HG03280 (cell line): ENCODE results near the gene SAP25.
A peak's percentile ranks its signal among the peaks of the same experiment; 100 is the strongest.
"Not testable (repeated sequence)": the region's sequence is repeated elsewhere in the genome, so short reads cannot be mapped to it uniquely, and the experiment has no call there.

Experiments
- ATAC-seq: cut with Tn5 transposase; IDR thresholded peaks from one replicate; pipeline ENCODE4 v1.9.1; 2021; ENCODE audit warnings: mild to moderate bottlenecking, moderate library complexity; ENCODE audit not compliant: unreplicated experiment

Gene SAP25

DNA sequence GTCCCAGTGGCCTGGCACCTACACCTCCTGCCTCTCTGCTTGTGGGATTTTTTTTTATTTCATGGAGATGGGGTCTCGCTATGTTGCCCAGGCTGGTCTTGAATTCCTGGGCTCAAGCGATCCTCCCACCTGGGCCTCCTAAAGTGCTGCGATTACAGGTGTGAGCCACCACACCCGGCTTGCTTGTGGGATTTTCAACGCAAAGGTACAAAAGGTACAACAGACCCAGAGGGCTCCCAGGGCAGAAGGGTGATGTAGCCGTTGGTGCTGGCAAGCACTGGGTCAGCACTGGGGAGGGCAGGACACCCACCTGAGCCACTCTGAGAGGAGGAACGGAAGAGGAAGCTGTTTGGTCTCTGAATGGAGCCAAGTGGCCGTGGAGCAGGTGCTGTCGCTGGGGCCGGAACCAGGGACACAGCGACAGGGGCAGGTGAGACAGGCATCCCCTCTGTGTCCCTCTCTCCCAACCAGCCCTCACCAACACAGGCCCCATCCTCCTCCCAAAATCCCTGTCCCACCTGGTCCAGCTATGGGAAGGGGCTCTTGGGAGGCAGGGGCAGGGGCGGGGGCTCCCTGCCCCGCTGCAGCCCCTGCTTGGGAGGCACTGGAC lies 2.8 kb upstream of the SAP25 start:
- no peak for ATAC-seq

DNA sequence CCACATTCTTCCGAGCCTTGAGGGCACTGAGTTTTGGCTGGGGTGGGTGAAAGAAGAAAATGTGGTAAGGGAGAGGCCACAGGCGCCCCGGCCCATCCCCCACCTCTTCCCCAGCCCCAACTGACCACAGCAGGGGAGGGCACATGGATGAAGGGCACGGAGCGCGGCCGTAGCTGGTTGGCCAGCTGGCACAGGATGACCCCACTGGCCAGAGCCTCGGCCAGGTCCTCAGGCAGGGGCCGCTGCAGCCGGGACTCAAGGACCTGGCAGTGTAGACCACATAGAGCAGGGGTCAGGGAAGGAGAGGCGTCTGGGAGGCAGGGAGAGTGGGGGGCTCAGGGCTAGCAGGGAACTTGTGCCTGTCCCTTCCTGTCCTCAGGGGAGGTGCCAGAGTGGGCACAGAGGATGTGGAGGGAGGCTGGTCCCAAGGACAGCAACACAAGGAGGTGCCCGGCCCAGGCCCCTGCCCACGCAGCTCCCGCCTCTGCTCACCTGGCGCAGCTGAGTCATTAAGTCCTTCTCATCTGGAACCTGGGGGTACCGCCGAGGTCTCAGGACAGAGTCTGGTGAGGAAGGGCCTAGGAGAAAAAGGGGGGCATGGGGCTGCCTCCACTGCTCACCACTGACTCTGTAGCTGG lies 2.2 kb upstream of the SAP25 start:
- no peak for ATAC-seq

- no peak for ATAC-seq
These were observed 1.5 kb upstream of the SAP25 start for GRCh38 chr7:100575206-100575631.

GRCh38 chr7:100574362-100575205 lies 884 bp upstream of the SAP25 start:
- no peak for ATAC-seq

GRCh38 chr7:100572949-100573675 lies 588 bp downstream of the SAP25 start:
- ATAC-seq = no peak

GRCh38 chr7:100572281-100572948 lies 1.3 kb downstream of the SAP25 start:
- no peak for ATAC-seq

- ATAC-seq = no peak
These were observed 1.9 kb downstream of the SAP25 start for GRCh38 chr7:100571829-100572116.

DNA sequence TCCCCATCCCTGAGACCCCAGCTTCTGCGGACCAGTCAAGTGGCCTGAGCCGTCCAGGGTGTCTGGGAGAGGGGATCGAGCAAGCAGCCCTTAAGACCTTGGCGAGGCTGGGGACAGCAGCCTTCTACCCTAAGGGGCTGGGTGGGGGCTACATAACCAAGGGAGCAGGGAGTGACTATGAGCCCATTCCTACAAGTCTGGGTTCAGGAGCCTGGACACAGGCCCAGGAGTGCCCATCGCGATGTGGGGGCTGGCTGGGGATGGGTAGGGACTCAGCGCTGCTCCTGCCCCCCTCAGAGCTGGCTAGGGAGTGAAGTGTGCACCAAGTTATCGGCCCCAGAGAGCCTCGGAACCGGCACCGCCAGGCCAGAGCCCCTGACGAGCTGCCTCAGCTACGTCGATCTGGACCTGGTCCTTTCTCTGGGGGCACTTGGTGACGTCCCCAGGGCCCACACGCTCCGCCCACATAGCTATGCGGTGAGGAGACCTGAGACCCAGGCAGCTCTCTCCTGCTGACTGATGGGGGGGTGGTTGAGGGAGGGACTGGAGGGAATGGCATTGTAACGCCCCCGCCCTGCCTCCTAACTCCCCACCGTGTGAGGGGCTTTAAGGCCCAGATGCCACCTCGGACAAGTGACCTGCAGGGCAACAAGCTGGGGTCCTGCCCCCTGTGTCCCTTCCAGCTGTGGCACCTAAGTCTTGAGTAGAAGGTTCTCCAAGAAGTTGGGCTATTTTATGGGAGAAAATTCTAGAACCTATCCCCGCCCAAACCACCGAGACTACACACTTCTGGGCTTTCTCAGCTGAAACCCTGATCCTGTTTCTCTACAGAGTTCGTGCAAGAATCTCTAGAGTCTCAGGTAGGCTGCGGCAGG lies 2.5 kb downstream of the SAP25 start:
- no peak for ATAC-seq

DNA sequence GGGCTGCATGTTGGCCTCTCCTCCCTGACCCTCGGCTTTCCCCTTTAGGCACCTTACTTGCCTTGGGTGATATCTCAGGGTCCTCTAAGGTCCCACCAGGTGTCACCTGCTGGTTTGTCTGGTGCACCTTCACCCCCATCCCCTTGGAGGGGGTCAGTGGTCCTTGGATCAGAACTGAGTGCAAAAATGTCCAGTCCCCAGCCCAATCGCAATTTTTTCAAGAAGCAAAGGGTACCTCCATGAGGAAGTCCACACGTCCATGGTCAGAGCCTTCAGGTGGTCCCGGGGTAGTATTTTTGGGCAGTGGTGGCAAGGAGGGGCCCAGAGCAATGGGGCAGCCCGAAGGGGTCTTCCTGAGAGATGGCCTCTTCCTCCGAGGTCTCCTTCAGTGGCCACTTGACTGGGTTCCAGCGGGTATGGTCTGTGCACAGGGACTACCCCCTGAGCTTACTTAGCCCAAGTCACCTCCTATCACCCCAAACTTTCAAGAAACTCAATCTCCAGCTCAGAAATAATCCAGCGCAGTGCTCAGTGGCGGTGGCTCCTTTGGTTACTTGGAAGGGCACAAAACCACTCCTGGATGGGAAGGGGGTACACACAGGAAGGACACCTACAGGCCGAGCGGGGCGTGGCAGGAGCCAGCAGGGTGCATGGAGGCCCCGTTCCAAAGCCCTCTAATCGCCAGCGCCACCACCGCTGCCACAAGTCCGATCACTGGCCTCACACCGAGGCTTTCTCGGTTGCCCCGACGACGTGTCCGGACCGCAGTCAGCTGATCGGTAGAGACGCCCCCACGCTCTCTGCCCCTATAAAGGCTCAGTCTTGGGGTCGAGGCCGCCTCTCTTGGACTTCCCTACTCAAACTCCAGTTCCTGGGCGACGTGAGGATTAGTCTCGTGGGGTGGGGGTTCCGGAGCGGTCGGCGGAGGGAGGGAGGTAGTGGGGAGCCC lies 4.5 kb downstream of the SAP25 start:
- peak; percentile 46 for ATAC-seq

DNA sequence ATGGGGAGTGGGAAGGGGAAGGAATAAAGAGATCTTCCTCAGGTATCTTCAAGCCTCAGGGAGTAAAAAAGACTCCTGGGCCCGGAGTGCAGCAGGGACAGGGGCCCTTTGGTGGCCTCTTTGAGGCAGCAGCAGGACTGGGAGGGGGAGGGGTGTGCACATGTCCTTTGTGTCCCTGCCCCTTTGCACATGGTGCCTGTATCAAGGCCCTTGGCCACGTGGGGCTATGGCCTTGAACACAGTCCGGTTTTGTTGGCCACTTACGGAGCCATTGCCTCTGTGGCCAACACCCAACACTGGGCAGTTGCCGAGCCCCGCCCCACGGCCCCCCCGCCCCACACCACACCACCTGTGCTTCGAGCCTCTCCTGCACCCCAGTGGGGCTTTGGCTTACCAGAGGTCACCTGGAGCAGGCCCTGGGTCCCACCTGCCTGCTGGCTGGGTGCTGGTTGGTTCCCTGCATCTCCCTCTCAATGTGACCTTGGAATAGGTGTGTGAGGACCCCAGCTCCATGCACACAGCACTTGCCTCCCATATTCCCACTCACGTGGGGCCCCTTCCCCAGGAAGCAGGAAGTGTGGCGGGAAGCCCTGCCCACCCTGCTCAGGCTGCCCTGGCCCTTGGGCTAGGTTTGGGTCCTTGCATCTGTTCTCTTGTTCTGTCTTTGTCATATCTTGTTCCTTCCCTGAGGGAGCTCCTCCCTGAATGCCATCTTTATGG lies 5.4 kb downstream of the SAP25 start:
- no peak for ATAC-seq

DNA sequence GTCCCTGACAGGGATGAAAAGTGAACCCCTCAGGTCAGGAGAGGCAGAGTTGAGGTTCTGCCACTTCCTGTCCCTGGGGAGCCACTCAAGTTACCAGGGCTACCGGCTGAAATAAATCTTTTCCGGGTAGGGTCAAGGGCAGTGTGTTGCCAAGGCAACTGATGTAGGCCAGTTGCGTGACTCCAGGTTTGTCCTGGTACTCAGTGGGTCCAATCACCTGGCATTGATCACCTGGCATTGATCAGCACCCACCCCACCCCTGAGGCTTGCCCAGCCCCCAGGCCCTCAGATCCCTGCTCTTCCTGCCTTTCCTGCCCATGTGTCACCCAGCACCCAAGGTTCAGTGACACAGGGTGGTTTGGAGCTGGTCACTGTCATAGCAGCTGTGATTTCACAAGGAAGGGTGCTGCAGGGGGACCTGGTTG lies 5.9 kb downstream of the SAP25 start:
- ATAC-seq = no peak

DNA sequence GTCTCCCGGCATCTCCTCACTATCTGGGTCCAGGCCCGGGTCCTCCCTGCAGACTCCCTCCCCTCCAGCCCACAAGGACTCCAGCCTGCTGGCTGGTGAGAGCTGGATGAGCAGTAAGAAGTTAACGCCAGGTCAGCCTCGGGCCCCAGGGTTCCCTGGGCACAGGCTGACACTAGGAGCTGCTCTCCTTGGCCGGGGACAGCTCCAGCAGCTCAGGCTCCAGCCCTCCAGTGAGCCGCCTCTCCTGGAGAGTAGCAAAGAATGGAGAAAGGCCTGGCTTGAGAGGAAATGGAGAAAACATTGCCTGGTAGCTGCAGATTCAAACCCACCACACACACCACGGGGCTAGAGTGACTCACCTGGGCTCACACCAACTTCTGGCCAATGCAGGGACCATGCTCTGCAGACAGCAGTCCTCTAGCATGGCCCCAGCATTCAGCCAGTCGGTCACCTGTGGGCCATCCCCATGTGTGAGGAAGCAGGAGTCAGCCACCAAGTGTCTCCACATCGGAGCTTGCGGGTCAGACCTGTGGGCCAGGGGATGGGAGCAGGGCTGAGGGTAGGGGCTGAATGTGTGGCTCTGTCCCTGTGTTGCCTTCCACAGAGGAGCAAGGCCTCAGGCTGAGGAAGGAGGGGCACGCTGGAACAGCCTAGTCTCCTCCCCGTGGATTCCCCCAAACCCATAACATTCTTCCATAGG lies 6.5 kb downstream of the SAP25 start:
- ATAC-seq = no peak

GRCh38 chr7:100566018-100566531 lies 7.6 kb downstream of the SAP25 start:
- no peak for ATAC-seq

- no peak for ATAC-seq
These were observed 8.5 kb downstream of the SAP25 start for GRCh38 chr7:100565133-100565571.

DNA sequence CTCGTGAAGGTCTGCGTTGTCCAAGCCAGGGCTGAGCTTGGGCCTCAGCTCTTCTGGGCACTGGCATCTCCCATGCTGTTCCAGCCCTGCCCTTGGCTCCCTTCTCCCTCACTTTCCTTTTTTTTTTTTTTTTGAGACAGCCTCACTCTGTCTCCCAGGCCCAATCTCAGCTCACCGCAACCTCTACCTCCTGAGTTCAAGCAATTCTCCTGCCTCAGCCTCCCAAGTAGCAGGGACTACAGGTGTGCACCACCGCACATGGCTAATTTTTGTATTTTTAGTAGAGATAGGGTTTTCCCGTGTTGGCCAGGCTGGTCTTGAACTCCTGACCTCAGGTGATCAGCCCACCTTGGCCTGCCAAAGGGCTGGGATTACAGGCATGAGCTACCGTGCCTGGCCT lies 9.3 kb downstream of the SAP25 start:
- ATAC-seq = not testable (repeated sequence)

DNA sequence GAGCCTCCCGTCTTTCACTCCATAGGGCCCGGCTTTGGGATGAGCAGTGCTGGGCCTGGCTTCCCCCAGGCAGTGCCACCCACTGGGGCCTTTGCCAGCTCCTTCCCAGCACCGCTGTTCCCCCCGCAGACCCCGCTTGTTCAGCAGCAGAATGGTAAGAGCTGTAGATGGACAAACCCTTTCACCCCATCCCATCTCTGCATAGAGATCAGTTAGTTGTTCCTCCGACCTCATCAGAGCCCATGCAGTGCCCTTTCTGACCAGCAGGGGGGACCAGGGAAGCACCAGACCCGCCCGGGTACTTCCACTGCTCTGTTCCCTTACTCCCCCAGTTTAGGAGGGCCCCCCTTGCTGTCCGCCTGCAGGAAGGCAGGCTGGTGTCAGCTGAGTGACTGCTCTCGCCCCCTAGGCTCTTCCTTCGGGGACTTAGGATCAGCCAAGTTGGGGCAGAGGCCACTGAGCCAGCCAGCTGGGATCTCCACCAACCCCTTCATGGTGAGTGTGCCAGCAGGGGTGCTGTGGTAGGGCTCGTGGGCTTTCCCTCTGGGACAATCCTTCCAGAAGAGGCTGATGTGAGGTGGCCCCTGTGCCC lies 9.8 kb downstream of the SAP25 start:
- no peak for ATAC-seq

DNA sequence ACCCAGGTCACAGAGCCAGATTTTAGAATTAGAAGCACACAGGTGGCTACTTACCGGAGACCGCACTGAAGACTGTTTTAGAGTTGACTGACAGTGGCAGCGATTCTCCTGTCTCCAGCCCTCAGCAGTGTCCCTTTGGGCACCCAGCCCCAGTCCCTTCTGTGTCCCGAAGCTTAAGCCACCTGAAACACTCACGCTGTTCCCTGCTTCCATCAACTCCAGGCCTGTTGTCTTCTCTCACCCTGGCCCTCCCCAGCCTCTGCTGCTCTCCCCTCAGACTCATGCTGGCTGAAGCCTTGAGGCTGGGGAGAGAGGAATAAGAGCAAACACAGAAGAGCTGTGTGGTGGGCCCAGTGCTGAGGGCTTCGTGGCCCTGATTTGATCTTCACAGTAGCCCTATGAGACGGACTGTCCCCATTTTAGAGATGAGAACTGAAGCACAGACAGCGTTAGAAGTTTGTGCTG lies 10.6 kb downstream of the SAP25 start:
- ATAC-seq = no peak
